Hepatocyte (in vitro differentiated cells): ENCODE measurements around the gene SPATA21.

Experiments
- CTCF ChIP-seq: fragments of 200-600 bp; sonication (generic); IDR thresholded peaks from 2 replicates; pipeline ENCODE4 v1.5.1; 2016; ENCODE audit warnings: antibody characterized with exemption, mild to moderate bottlenecking; ENCODE audit not compliant: poor library complexity
- EZH2 ChIP-seq: fragments of 200-600 bp; sonication (generic); IDR thresholded peaks from 2 replicates; pipeline ENCODE4 v1.6.1; 2016; ENCODE audit warnings: antibody characterized with exemption, mild to moderate bottlenecking, borderline replicate concordance
- EZH2phosphoT487 ChIP-seq: fragments of 200-600 bp; sonication (generic); IDR thresholded peaks from one replicate; pipeline ENCODE4 v1.6.1; 2018; ENCODE audit warnings: antibody characterized with exemption, mild to moderate bottlenecking, low read depth, moderate library complexity; ENCODE audit not compliant: unreplicated experiment, severe bottlenecking

DNA sequence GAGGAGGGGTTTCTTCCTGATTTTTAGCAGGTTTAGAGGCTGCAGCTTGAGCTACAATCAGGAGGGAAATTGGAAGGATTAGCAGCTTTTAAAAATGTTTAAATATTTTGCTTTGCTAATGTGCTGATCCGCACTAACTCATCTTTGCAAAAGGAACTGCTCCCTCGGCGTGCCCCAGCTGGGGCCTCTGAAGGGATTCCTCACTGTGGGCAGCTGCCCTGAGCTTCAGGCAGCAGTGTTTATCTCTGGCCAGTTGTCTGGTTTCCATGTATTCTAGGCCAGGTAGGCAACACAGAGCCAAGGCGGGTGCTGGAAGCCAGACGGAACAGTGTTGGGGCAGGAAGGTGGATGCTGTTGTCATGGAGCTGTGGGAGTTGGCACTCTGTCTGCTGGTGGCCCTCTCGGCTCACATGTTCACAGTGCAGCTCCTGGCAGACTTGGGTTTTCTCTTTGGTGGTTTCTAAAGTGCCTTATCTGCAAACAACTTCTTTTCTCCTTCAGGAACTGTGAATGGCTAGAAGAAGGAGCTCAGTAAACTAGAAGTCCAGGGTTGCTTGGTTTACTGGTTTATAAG is 22.2 kb upstream of the SPATA21 start:
- no peak for TF ChIP-seq EZH2
- TF ChIP-seq CTCF, result no peak
- TF ChIP-seq EZH2phosphoT487, result no peak
